K562 (cell line): Measurements from ENCODE around the gene PDE6D.

Experiments used
- BRCA1 ChIP-seq, 2 experiments: fragments of 450-650 bp in 1 of 2; sonication (generic) in 1 of 2; formaldehyde crosslinking in 1 of 2; IDR thresholded peaks; 2 replicates each; pipeline versions ENCODE4 v1.5.0 to v1.6.1; 2017 to 2020; ENCODE audit warnings: mild to moderate bottlenecking in 1 of 2, missing genetic modification reagents in 1 of 2
- CHD2 ChIP-seq: IDR thresholded peaks from 2 replicates; pipeline ENCODE4 v1.6.1; 2011; ENCODE audit warnings: low read depth, low read length
- CREB1 ChIP-seq, 2 experiments: sonication (generic) in 1 of 2; formaldehyde crosslinking in 1 of 2; IDR thresholded peaks; 2 replicates each; pipeline versions ENCODE4 v1.6.1 to v1.8.0; 2012 to 2022; ENCODE audit warnings: inconsistent platforms in 1 of 2, mild to moderate bottlenecking in 1 of 2, missing genetic modification reagents in 1 of 2, moderate library complexity in 1 of 2
- KLF13 ChIP-seq: fragments of 450-650 bp; IDR thresholded peaks from 2 replicates; pipeline ENCODE4 v1.6.1; 2016; ENCODE audit warnings: missing genetic modification characterization, low read depth, mild to moderate bottlenecking, missing compliant biosample characterization, moderate library complexity, borderline replicate concordance
- NONO ChIP-seq, 2 experiments: fragments of 200-400 bp in 1 of 2; fragments of 450-650 bp in 1 of 2; formaldehyde crosslinking in 1 of 2; IDR thresholded peaks; 2 replicates each; pipeline ENCODE4 v1.6.1; 2017; ENCODE audit warnings: low read depth in 2 of 2, mild to moderate bottlenecking in 2 of 2, moderate library complexity in 2 of 2, low read length in 1 of 2
- PYGO2 ChIP-seq: fragments of 450-650 bp; IDR thresholded peaks from 2 replicates; pipeline ENCODE4 v1.6.1; 2016; ENCODE audit warnings: mild to moderate bottlenecking, missing genetic modification characterization, moderate library complexity, missing compliant biosample characterization
- RNF2 ChIP-seq: sonication (generic); IDR thresholded peaks from 2 replicates; pipeline ENCODE4 v1.6.1; 2016
- SETDB1 ChIP-seq: IDR thresholded peaks from one replicate; pipeline ENCODE4 v1.6.1; 2012; ENCODE audit warnings: low read length, control low read depth, inconsistent platforms
- SMARCE1 ChIP-seq: fragments of 450-650 bp; IDR thresholded peaks from 2 replicates; pipeline ENCODE4 v1.7.1; 2016; ENCODE audit warnings: mild to moderate bottlenecking
- TOE1 ChIP-seq, 2 experiments: fragments of 450-650 bp in 1 of 2; sonication (generic) in 1 of 2; formaldehyde crosslinking in 1 of 2; IDR thresholded peaks; 2 replicates each; pipeline versions ENCODE4 v1.7.1 to v1.8.0; 2016 to 2022; ENCODE audit warnings: borderline replicate concordance in 2 of 2, mild to moderate bottlenecking in 2 of 2, antibody characterized with exemption in 1 of 2, inconsistent platforms in 1 of 2, low read depth in 1 of 2, missing genetic modification reagents in 1 of 2, moderate library complexity in 1 of 2
- ZBED1 ChIP-seq: IDR thresholded peaks from 2 replicates; pipeline ENCODE4 v1.6.1; 2014
- TF ChIP-seq, protein P1 (sequence below), 3 experiments: IDR thresholded peaks in 2 of 3; conservative IDR thresholded peaks in 1 of 3; 2 replicates each; pipeline ENCODE4 v1.5.1; 2011 to 2012; ENCODE audit warnings: low read length in 3 of 3, mild to moderate bottlenecking in 3 of 3, control low read depth in 2 of 3, improper control_type of control experiment in 1 of 3, inconsistent platforms in 1 of 3, low read depth in 1 of 3, mixed read lengths in 1 of 3, moderate library complexity in 1 of 3; ENCODE audit not compliant: insufficient read depth in 2 of 3
- TF ChIP-seq, protein P2 (sequence below): fragments of 200-800 bp; sonication (Bioruptor generic); IDR thresholded peaks from 2 replicates; pipeline ENCODE4 v1.6.1; 2016; ENCODE audit warnings: missing genetic modification characterization, missing compliant biosample characterization

DNA sequence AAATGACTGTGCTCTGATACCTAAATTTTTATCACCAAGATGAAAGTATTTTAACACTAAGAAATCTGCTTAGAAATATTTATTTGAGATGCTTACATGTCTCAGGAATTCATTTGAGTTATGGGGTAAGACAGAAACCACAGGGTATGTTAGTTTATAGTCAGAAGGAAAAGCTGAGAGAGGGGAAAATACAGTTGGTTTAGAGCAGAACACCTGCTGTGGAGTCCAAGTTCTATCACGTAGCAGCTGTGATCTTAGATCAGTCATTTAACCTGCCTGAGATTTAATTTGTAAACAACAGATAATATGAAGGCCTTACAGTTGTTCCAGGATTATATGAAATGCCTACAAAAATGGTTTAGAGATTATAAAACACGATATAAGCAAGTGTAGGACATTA is 29.0 kb downstream of the PDE6D start:
- no peak for TF ChIP-seq TOE1 (IDR thresholded peaks at IDR 0.05; ENCODE audit: borderline replicate concordance)
- TF ChIP-seq TOE1 (CRISPR knock-in tag; IDR thresholded peaks at IDR 0.05; ENCODE audit: borderline replicate concordance, low read depth), result no peak
- no peak for TF ChIP-seq CHD2
- TF ChIP-seq, protein P1, sequence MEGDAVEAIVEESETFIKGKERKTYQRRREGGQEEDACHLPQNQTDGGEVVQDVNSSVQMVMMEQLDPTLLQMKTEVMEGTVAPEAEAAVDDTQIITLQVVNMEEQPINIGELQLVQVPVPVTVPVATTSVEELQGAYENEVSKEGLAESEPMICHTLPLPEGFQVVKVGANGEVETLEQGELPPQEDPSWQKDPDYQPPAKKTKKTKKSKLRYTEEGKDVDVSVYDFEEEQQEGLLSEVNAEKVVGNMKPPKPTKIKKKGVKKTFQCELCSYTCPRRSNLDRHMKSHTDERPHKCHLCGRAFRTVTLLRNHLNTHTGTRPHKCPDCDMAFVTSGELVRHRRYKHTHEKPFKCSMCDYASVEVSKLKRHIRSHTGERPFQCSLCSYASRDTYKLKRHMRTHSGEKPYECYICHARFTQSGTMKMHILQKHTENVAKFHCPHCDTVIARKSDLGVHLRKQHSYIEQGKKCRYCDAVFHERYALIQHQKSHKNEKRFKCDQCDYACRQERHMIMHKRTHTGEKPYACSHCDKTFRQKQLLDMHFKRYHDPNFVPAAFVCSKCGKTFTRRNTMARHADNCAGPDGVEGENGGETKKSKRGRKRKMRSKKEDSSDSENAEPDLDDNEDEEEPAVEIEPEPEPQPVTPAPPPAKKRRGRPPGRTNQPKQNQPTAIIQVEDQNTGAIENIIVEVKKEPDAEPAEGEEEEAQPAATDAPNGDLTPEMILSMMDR (IDR thresholded peaks at IDR 0.05 in 2 of 3, conservative IDR thresholded peaks at IDR 0.05 in 1 of 3; ENCODE audit: insufficient read depth in 2 of 3, low read depth in 1 of 3, low read length in 3 of 3), result no peak
- no peak for TF ChIP-seq BRCA1 (IDR thresholded peaks at IDR 0.05)
- TF ChIP-seq BRCA1 (CRISPR knock-in tag; IDR thresholded peaks at IDR 0.05), result no peak
- no peak for TF ChIP-seq ZBED1
- TF ChIP-seq KLF13, result no peak
- no peak for TF ChIP-seq NONO (IDR thresholded peaks at IDR 0.05; ENCODE audit: low read depth in 2 of 2, low read length in 1 of 2)
- TF ChIP-seq SETDB1, result no peak
- TF ChIP-seq RNF2, result no peak
- no peak for TF ChIP-seq PYGO2 (tag)
- no peak for TF ChIP-seq CREB1 (IDR thresholded peaks at IDR 0.05)
- TF ChIP-seq CREB1 (CRISPR knock-in tag; IDR thresholded peaks at IDR 0.05), result no peak
- TF ChIP-seq SMARCE1, result no peak
- TF ChIP-seq, protein P2, sequence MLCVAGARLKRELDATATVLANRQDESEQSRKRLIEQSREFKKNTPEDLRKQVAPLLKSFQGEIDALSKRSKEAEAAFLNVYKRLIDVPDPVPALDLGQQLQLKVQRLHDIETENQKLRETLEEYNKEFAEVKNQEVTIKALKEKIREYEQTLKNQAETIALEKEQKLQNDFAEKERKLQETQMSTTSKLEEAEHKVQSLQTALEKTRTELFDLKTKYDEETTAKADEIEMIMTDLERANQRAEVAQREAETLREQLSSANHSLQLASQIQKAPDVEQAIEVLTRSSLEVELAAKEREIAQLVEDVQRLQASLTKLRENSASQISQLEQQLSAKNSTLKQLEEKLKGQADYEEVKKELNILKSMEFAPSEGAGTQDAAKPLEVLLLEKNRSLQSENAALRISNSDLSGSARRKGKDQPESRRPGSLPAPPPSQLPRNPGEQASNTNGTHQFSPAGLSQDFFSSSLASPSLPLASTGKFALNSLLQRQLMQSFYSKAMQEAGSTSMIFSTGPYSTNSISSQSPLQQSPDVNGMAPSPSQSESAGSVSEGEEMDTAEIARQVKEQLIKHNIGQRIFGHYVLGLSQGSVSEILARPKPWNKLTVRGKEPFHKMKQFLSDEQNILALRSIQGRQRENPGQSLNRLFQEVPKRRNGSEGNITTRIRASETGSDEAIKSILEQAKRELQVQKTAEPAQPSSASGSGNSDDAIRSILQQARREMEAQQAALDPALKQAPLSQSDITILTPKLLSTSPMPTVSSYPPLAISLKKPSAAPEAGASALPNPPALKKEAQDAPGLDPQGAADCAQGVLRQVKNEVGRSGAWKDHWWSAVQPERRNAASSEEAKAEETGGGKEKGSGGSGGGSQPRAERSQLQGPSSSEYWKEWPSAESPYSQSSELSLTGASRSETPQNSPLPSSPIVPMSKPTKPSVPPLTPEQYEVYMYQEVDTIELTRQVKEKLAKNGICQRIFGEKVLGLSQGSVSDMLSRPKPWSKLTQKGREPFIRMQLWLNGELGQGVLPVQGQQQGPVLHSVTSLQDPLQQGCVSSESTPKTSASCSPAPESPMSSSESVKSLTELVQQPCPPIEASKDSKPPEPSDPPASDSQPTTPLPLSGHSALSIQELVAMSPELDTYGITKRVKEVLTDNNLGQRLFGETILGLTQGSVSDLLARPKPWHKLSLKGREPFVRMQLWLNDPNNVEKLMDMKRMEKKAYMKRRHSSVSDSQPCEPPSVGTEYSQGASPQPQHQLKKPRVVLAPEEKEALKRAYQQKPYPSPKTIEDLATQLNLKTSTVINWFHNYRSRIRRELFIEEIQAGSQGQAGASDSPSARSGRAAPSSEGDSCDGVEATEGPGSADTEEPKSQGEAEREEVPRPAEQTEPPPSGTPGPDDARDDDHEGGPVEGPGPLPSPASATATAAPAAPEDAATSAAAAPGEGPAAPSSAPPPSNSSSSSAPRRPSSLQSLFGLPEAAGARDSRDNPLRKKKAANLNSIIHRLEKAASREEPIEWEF (CRISPR knock-in tag), result no peak
